Panc1 (cell line): Measurements from ENCODE around the gene PILRA. TPM values are rescaled to one million over a fixed set of nuclear protein-coding genes. Genes with fewer than 3 reads are reported as not detected.

Experiments
- ATAC-seq: fragments of 200-7000 bp; cut with Tn5 transposase; 2 replicates; pipeline ENCODE4 v1.9.1; 2020; ENCODE audit warnings: mild to moderate bottlenecking, moderate library complexity
- BruUV-seq: library from RNA; stranded (reverse); fragments of 400-500 nt; replicated peaks from 2 replicates; lab custom pipeline; 2021; lab: Mats Ljungman, UMichigan
- CTCF ChIA-PET: fragments of 300-600 bp; sonication (Branson Sonifier 250); formaldehyde crosslinking; loops from one replicate; lab custom pipeline; 2022; ENCODE audit warnings: antibody characterized with exemption; lab: Charles Lee
- POLR2A ChIA-PET: fragments of 300-600 bp; sonication (Branson Sonifier 250); formaldehyde crosslinking; loops from one replicate; lab custom pipeline; 2022; ENCODE audit warnings: antibody characterized with exemption; lab: Charles Lee
- DNase-seq: peaks from one replicate; pipeline ENCODE4 v3.0.0-alpha.2; 2010; ENCODE audit warnings: low read depth, low spot score
- H3K27ac ChIP-seq: 2 replicates; pipeline ENCODE4 v1.5.1; 2011; ENCODE audit warnings: mild to moderate bottlenecking, low read length, inconsistent platforms
- H3K27me3 ChIP-seq: fragments of 200-500 bp; sonication (Bioruptor generic); 2 replicates; pipeline ENCODE4 v1.6.0; 2014; ENCODE audit warnings: low read length, inconsistent platforms; ENCODE audit not compliant: control insufficient read depth, insufficient read depth
- H3K36me3 ChIP-seq: fragments of 200-500 bp; sonication (Bioruptor generic); 2 replicates; pipeline ENCODE4 v1.5.1; 2014; ENCODE audit warnings: inconsistent platforms, mild to moderate bottlenecking, low read length, moderate library complexity; ENCODE audit not compliant: control insufficient read depth, insufficient read depth
- H3K4me1 ChIP-seq: 2 replicates; pipeline ENCODE4 v1.5.1; 2011; ENCODE audit warnings: inconsistent platforms, mild to moderate bottlenecking, low read length, moderate library complexity; ENCODE audit not compliant: control insufficient read depth, insufficient read depth
- H3K4me3 ChIP-seq, 2 experiments: 2 replicates each; pipeline ENCODE4 v1.5.1; 2011 to 2012; ENCODE audit warnings: low read depth in 2 of 2, low read length in 2 of 2, mild to moderate bottlenecking in 2 of 2, inconsistent platforms in 1 of 2, moderate library complexity in 1 of 2
- H3K9me3 ChIP-seq: fragments of 200-500 bp; sonication (Bioruptor generic); 2 replicates; pipeline ENCODE4 v1.5.1; 2014; ENCODE audit warnings: low read depth, mild to moderate bottlenecking, inconsistent platforms, low read length, moderate library complexity; ENCODE audit not compliant: control insufficient read depth, insufficient read depth
- CTCF ChIP-seq: fragments of 450-650 bp; IDR thresholded peaks from 2 replicates; pipeline ENCODE4 v1.5.1; 2017; ENCODE audit warnings: mild to moderate bottlenecking
- POLR2AphosphoS5 ChIP-seq: IDR thresholded peaks from 2 replicates; pipeline ENCODE4 v1.6.1; 2012; ENCODE audit warnings: mild to moderate bottlenecking, low read depth, low read length, moderate library complexity
- REST ChIP-seq, 2 experiments: IDR thresholded peaks; 2 replicates each; pipeline ENCODE4 v1.6.1; 2011 to 2012; ENCODE audit warnings: low read depth in 2 of 2, control low read depth in 1 of 2, low read length in 1 of 2, mild to moderate bottlenecking in 1 of 2, moderate library complexity in 1 of 2; ENCODE audit not compliant: insufficient read depth in 1 of 2
- SIN3A ChIP-seq: IDR thresholded peaks from 2 replicates; pipeline ENCODE4 v1.6.1; 2012; ENCODE audit warnings: low read depth, mild to moderate bottlenecking, low read length, moderate library complexity, borderline replicate concordance; ENCODE audit not compliant: insufficient read depth
- TCF7L2 ChIP-seq: IDR thresholded peaks from 2 replicates; pipeline ENCODE4 v1.6.1; 2011; ENCODE audit warnings: mild to moderate bottlenecking, low read depth, low read length, inconsistent platforms
- in situ Hi-C: cut with HindIII; loops from 2 replicates; pipeline ENCODE4 v1.10.0; 2016; ENCODE audit warnings: low sequenced_read_pairs, low pct_unique_long_range_greater_than_20kb
- intact Hi-C: fragments of 100-400 bp; cut with micrococcal nuclease; formaldehyde crosslinking; loops from one replicate; pipeline ENCODE4 v1.10.0; 2022; ENCODE audit not compliant: unreplicated experiment
- total RNA-seq: library from RNA; stranded (reverse); gene quantifications from one replicate; pipeline ENCODE4 v1.2.1, GENCODE V29; 2021; ENCODE audit not compliant: unreplicated experiment

Gene PILRA
- total RNA-seq, 1 experiment from 2014 or later = 4.8 TPM

- DNase-seq (no peak), ATAC-seq (no peak)
- POLR2A ChIA-PET = no interaction called here
- no peak for TF ChIP-seq TCF7L2
- no peak for TF ChIP-seq POLR2AphosphoS5
- Histone ChIP-seq H3K4me3 (no peak overlapping the region), H3K27me3 (no peaks in the 10 kb centered on the region), H3K4me1 (no peaks in the 10 kb centered on the region), H3K27ac (no peak overlapping the region), H3K36me3 (no peaks in the 10 kb centered on the region), H3K9me3 (no peaks in the 10 kb centered on the region)
- intact Hi-C loops = no loop called here
- BruUV-seq = no TSS peak
- in situ Hi-C loops = no loop called here
- CTCF ChIA-PET = interaction anchor here (0.6 to 1.9 kb wide), 3 partner anchors 23 to 374 kb away, joined by 3 to 8 read pairs (median 3); no protein-coding TSS in a partner anchor
Measured at GRCh38 chr7:100374601-100375000, 1.3 kb downstream of the PILRA start.

GRCh38 chr7:100376066-100376465 is 2.8 kb downstream of the PILRA start:
- ATAC-seq (no peak), DNase-seq (no peak)
- Histone ChIP-seq H3K4me1 (no peaks in the 10 kb centered on the region), H3K9me3 (no peaks in the 10 kb centered on the region), H3K4me3 (no peak overlapping the region), H3K27ac (no peak overlapping the region), H3K27me3 (no peaks in the 10 kb centered on the region), H3K36me3 (no peaks in the 10 kb centered on the region)
- TF ChIP-seq SIN3A = no peak
- no peak for TF ChIP-seq TCF7L2
- TF ChIP-seq REST (IDR thresholded peaks at IDR 0.05; ENCODE audit: insufficient read depth in 1 of 2, low read depth in 2 of 2, low read length in 1 of 2) = no peak
- TF ChIP-seq POLR2AphosphoS5 = no peak
- TF ChIP-seq CTCF = no peak
- CTCF ChIA-PET = no interaction called here
- POLR2A ChIA-PET = no interaction called here
- intact Hi-C loops = no loop called here
- no TSS peak for BruUV-seq
- in situ Hi-C loops = no loop called here

GRCh38 chr7:100378114-100378755 is 4.9 kb downstream of the PILRA start:
- H3K27ac ChIP-seq = no peak overlapping the region
- H3K4me3 ChIP-seq = no peak overlapping the region
- ATAC-seq (no peak), DNase-seq (no peak)
- H3K4me1 ChIP-seq = no peaks in the 10 kb centered on the region
- in situ Hi-C loops (no loop called here), intact Hi-C loops (no loop called here)
- H3K36me3 ChIP-seq = no peaks in the 10 kb centered on the region
- ChIA-PET POLR2A (no interaction called here), CTCF (no interaction called here)
- no peaks in the 10 kb centered on the region for H3K27me3 ChIP-seq
- no TSS peak for BruUV-seq
- TF ChIP-seq CTCF = no peak
- no peak for TF ChIP-seq TCF7L2
- TF ChIP-seq REST (IDR thresholded peaks at IDR 0.05; ENCODE audit: insufficient read depth in 1 of 2, low read depth in 2 of 2, low read length in 1 of 2) = no peak
- TF ChIP-seq SIN3A = no peak
- no peak for TF ChIP-seq POLR2AphosphoS5
- no peaks in the 10 kb centered on the region for H3K9me3 ChIP-seq
